Astrocyte of the spinal cord (primary cell): ENCODE data around the gene MARCKSL1.

ENCODE experiments used
- DNase-seq: peaks from one replicate; pipeline ENCODE4 v3.0.0; 2011; ENCODE audit warnings: low read depth, low spot score
- H3K4me3 ChIP-seq: 2 replicates; pipeline ENCODE4 v1.5.1; 2011; ENCODE audit warnings: low read depth, mild to moderate bottlenecking, low read length, moderate library complexity
- in situ Hi-C: cut with HindIII; loops from 2 replicates; pipeline ENCODE4 v1.10.0; 2017; ENCODE audit warnings: low sequenced_read_pairs
- TF ChIP-seq, protein P1 (sequence below): IDR thresholded peaks from 2 replicates; pipeline ENCODE4 v1.5.1; 2012; ENCODE audit warnings: low read depth, mild to moderate bottlenecking, low read length, inconsistent platforms

MARCKSL1 gene

DNA sequence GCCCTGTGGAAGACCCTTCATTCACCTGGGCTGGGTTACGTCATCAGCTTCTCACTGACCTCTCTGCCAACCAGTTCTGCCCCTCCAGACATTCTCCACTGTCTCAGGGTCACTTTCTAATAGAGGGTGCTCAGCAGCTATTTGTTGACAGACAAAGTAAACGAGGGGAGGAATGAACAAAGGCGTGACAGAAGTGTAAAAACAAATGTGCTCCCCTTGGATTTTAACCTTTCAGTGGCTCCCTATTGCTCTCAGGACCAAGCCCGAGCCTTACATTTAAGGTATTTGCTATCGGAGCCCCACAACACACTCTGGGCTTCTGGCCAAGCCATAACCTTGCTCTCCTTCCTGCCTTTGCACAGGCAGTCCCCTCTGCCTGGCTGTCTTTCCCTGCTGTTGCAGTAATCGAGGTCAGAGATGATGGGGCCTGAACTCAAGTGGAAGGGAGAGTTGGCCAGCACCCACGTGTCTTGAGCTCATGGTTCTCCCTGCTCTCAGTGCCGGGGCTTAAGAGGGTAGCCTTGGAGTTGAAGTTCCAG, 9.3 kb upstream of the MARCKSL1 start:
- no peak overlapping the region for H3K4me3 ChIP-seq
- TF ChIP-seq, protein P1, sequence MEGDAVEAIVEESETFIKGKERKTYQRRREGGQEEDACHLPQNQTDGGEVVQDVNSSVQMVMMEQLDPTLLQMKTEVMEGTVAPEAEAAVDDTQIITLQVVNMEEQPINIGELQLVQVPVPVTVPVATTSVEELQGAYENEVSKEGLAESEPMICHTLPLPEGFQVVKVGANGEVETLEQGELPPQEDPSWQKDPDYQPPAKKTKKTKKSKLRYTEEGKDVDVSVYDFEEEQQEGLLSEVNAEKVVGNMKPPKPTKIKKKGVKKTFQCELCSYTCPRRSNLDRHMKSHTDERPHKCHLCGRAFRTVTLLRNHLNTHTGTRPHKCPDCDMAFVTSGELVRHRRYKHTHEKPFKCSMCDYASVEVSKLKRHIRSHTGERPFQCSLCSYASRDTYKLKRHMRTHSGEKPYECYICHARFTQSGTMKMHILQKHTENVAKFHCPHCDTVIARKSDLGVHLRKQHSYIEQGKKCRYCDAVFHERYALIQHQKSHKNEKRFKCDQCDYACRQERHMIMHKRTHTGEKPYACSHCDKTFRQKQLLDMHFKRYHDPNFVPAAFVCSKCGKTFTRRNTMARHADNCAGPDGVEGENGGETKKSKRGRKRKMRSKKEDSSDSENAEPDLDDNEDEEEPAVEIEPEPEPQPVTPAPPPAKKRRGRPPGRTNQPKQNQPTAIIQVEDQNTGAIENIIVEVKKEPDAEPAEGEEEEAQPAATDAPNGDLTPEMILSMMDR: no peak
- in situ Hi-C loops: no loop called here
- peak; percentile 58 for DNase-seq

DNA sequence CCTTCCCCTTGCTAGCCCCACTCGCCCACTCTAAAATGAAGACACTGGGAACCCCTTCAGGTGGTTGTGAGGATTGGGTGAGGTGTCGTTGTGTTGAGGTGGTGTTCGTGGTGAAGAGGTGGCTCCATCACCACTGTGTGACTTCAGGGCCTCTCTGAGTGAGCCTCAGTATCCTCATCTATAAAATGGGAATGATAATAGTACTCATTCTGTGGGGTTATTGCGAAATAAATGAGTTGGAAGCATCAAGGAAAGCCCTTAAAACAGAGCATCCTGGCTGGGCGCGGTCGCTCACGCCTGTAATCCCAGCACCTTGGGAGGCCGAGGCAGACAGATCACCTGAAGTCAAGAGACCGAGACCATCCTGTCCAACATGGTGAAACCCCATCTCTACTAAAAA, 6.7 kb upstream of the MARCKSL1 start:
- H3K4me3 ChIP-seq: no peak overlapping the region
- no peak for DNase-seq
- TF ChIP-seq, protein P1: no peak
- in situ Hi-C loops: no loop called here

DNA sequence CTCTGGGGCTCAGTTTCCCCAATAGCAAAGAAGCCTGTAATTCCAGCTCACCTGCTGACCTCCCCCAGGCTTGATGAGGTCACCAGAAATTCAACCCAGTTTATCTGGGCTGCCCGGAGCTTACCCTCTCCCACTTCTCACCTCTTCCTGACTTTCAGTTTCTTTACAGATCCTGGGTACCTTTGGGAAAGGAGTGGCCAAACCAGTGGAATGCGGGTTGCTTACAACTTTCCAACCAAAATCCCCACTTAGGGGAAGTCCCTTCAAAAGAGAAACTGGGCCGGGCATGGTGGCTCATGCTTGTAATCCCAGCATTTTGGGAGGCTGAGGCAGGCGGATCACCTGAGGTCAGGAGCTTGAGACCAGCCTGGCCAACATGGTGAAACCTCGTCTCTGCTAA, 5.9 kb upstream of the MARCKSL1 start:
- no peak overlapping the region for H3K4me3 ChIP-seq
- TF ChIP-seq, protein P1: no peak
- in situ Hi-C loops: no loop called here
- DNase-seq: no peak

DNA sequence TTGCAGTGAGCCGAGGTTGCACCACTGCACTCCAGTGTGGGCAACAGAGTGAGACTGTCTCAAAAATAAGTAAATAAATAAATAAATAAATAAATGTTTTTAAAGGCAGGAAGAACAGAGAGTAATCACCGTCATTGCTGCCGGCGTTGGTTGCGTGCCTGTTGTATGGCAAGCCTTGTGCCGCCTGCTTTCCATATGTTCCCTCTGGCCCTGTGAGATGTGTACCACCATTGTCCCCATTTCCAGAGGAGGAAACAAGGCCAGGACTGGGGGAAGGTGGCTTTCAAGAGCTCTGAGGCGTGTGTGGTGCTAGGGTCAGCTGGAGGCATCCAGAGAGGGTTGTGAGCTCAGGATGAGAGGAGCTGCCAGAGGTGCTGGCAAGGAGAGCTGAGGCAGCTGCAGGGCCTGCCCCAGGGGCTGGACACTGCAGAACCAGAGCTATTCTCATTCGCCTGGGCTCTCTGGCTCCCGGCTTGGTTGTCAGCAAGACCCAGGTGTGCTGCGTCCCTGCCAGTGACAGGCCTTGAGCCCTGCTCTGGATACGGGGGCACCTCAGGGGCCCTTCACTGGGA, 5.2 kb upstream of the MARCKSL1 start:
- no peak overlapping the region for H3K4me3 ChIP-seq
- DNase-seq: no peak
- in situ Hi-C loops: no loop called here
- TF ChIP-seq, protein P1: no peak

DNA sequence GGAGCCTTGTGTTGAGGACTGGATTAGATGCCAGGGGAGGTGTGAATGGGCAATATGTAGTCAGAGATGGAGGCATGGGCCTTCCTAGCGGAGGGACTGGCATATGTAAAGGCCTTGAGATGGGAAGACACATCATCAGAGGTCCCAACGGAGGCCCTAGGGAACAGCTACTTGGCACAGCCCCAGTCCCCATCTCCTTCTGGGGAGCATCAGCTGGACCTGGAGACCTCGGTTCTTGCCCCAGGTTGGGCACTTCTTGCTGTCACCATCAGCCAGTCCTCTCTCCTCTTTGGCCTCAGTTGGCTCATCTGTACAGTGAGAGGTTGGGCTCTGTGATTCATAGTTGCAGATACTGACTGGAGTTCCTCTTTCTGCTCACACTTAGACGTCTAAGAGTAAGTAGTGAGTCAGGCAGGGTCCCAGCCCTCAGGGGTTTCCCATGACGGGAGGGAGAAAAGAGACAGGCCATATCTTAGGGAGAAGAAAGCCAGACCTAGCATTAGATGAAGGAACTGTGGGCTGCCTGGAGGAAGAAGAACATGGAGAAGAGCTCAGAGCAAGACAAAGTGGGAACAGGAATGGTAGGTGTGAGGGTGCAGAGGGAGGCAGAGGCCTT, 3.4 kb upstream of the MARCKSL1 start:
- H3K4me3 ChIP-seq: no peak overlapping the region
- TF ChIP-seq, protein P1: no peak
- in situ Hi-C loops: no loop called here
- peak; percentile 47 for DNase-seq

DNA sequence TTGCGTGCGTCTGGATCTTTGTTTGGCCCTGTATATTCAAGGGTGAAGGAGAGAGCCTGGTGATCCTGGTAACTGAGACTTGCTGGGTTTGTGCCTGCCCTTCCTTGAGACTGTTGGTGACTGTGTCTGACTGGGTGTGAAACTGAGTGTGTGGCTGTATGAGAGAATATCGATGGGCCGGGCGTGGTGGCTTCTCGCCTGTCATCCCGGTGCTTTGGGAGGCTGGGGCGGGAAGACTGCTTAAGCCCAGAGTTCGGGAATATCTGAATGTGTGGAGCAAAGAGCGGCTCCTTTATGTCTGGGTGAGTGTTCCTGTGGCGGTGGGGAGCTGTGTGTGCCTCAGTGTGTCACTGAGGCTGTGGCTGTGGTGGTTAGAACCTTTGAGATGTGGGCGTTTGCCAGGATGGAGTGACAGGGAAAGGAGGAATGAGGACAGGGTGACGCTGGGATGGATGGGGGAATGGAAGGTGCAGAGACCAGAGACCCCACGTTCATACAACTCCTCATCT, 2.7 kb upstream of the MARCKSL1 start:
- in situ Hi-C loops: no loop called here
- H3K4me3 ChIP-seq: no peak overlapping the region
- no peak for DNase-seq
- TF ChIP-seq, protein P1: no peak
